Thymus (tissue), 11 donors: ENCODE measurements around the gene DPF3. TPM values are rescaled to one million over a fixed set of nuclear protein-coding genes. Genes with fewer than 3 reads are reported as not detected.
A peak's percentile ranks its signal among the peaks of the same experiment; 100 is the strongest.

Experiments
- DNase-seq, 9 donors: peaks; one replicate each; pipeline ENCODE4 v3.0.0-alpha.2; 2013; ENCODE audit warnings: low spot score in 9 of 9, low read depth in 6 of 9, missing footprints in 1 of 9
- H3K27ac ChIP-seq, 2 donors: one replicate each; pipeline ENCODE4 v1.5.1; 2013; ENCODE audit warnings: control low read depth in 1 of 2, low read depth in 1 of 2, low read length in 1 of 2, mild to moderate bottlenecking in 1 of 2, moderate library complexity in 1 of 2
- H3K27me3 ChIP-seq, 2 donors: one replicate each; pipeline ENCODE4 v1.5.1; 2013; ENCODE audit warnings: low read length in 1 of 2; ENCODE audit not compliant: control insufficient read depth in 2 of 2, insufficient read depth in 1 of 2
- H3K36me3 ChIP-seq, 2 donors: one replicate each; pipeline ENCODE4 v1.5.1; 2013; ENCODE audit warnings: low read length in 1 of 2, mild to moderate bottlenecking in 1 of 2, moderate library complexity in 1 of 2; ENCODE audit not compliant: control insufficient read depth in 2 of 2, insufficient read depth in 2 of 2
- H3K4me1 ChIP-seq, 2 donors: one replicate each; pipeline ENCODE4 v1.5.1; 2013; ENCODE audit warnings: low read length in 2 of 2; ENCODE audit not compliant: control insufficient read depth in 2 of 2, insufficient read depth in 2 of 2
- H3K4me3 ChIP-seq, 2 donors: one replicate each; pipeline ENCODE4 v1.5.1; 2013; ENCODE audit warnings: low read length in 2 of 2, control low read depth in 1 of 2, mild to moderate bottlenecking in 1 of 2
- H3K9me3 ChIP-seq, 2 donors: one replicate each; pipeline ENCODE4 v1.5.1; 2013; ENCODE audit warnings: low read length in 1 of 2, mild to moderate bottlenecking in 1 of 2; ENCODE audit not compliant: control insufficient read depth in 2 of 2, insufficient read depth in 1 of 2
- WGBS: extraction: QIAGEN DNeasy Blood & Tissue Kit; methylation state at CpG from one replicate; pipeline ENCODE4 v1.1.7; 2013; 5-methylcytosine and 5-hydroxymethylcytosine counted together
- polyA plus RNA-seq: library from polyadenylated mRNA; stranded (reverse); fragments of 200-250 nt; gene quantifications from one replicate; pipeline ENCODE4 v1.2.3, GENCODE V29; 2013
- total RNA-seq: library from RNA; stranded (reverse); fragments of 120-200 nt; gene quantifications from one replicate; pipeline ENCODE4 v1.2.4, GENCODE V29; 2013
- donor health status: healthy.

The DPF3 gene
- total and polyA plus RNA-seq, 2 donors, result 0.46 to 1.6 TPM

GRCh38 chr14:72844524-72844923, 49.4 kb downstream of the DPF3 start:
- WGBS, result 97% methylated on average over 3 of the region's 3 CpGs
- no peak for DNase-seq
- no peak overlapping the region for H3K4me3 ChIP-seq
- H3K27me3 ChIP-seq, result no peaks in the 10 kb centered on the region
- H3K4me1 ChIP-seq, result no peaks in the 10 kb centered on the region
- no peaks in the 10 kb centered on the region for H3K36me3 ChIP-seq
- H3K27ac ChIP-seq, result no peak overlapping the region
- H3K9me3 ChIP-seq, result no peaks in the 10 kb centered on the region

- H3K36me3 ChIP-seq, result no peaks in the 10 kb centered on the region
- H3K4me3 ChIP-seq, result no peak overlapping the region
- no peaks in the 10 kb centered on the region for H3K27me3 ChIP-seq
- WGBS, result 95% methylated on average over 12 of the region's 12 CpGs
- no peaks in the 10 kb centered on the region for H3K4me1 ChIP-seq
- no peaks in the 10 kb centered on the region for H3K9me3 ChIP-seq
- H3K27ac ChIP-seq, result no peak overlapping the region
- no peak for DNase-seq
Measured at GRCh38 chr14:72839753-72840607, 53.9 kb downstream of the DPF3 start.

GRCh38 chr14:72839351-72839750, 54.5 kb downstream of the DPF3 start:
- H3K4me1 ChIP-seq, result no peaks in the 10 kb centered on the region
- H3K36me3 ChIP-seq, result no peaks in the 10 kb centered on the region
- no peak for DNase-seq

GRCh38 chr14:72836085-72836484, 57.8 kb downstream of the DPF3 start:
- Histone ChIP-seq H3K9me3 (no peaks in the 10 kb centered on the region), H3K4me1 (peaks cover 0 to under 1% of the 10 kb centered on the region in 2 donors), H3K27me3 (no peaks in the 10 kb centered on the region), H3K36me3 (no peaks in the 10 kb centered on the region), H3K27ac (no peak overlapping the region), H3K4me3 (no peak overlapping the region)
- no peak for DNase-seq
- WGBS, result 82% methylated on average over 4 of the region's 4 CpGs

More at GRCh38 chr14:72839351-72839750, 54.5 kb downstream of the DPF3 start:
- Histone ChIP-seq H3K4me3 (no peak overlapping the region), H3K9me3 (no peaks in the 10 kb centered on the region), H3K27ac (no peak overlapping the region), H3K27me3 (no peaks in the 10 kb centered on the region)
- WGBS, result 96% methylated on average over 12 of the region's 12 CpGs

GRCh38 chr14:72833174-72833573, 60.7 kb downstream of the DPF3 start:
- Histone ChIP-seq H3K4me3 (no peak overlapping the region), H3K27ac (no peak overlapping the region), H3K36me3 (no peaks in the 10 kb centered on the region), H3K4me1 (peaks cover 0 to 5% of the 10 kb centered on the region in 2 donors), H3K9me3 (no peaks in the 10 kb centered on the region), H3K27me3 (no peaks in the 10 kb centered on the region)
- 97% methylated on average over 9 of the region's 9 CpGs for WGBS
- no peak for DNase-seq

- Histone ChIP-seq H3K9me3 (no peaks in the 10 kb centered on the region), H3K4me1 (peaks cover 0 to 5% of the 10 kb centered on the region in 2 donors), H3K27ac (no peak overlapping the region), H3K36me3 (no peaks in the 10 kb centered on the region), H3K4me3 (no peak overlapping the region), H3K27me3 (no peaks in the 10 kb centered on the region)
- 43% methylated on average over 16 of the region's 16 CpGs for WGBS
- peak in 1 of 9 donors; percentile 4 for DNase-seq
Measured at GRCh38 chr14:72830786-72831594, 62.9 kb downstream of the DPF3 start.

GRCh38 chr14:72830356-72830755, 63.5 kb downstream of the DPF3 start:
- Histone ChIP-seq H3K36me3 (no peaks in the 10 kb centered on the region), H3K4me3 (no peak overlapping the region), H3K27me3 (no peaks in the 10 kb centered on the region), H3K27ac (no peak overlapping the region), H3K9me3 (no peaks in the 10 kb centered on the region), H3K4me1 (peaks cover 0 to 5% of the 10 kb centered on the region in 2 donors)
- DNase-seq, result no peak
- 88% methylated on average over 4 of the region's 4 CpGs for WGBS

GRCh38 chr14:72828604-72829003, 65.3 kb downstream of the DPF3 start:
- Histone ChIP-seq H3K36me3 (no peaks in the 10 kb centered on the region), H3K4me1 (peaks cover 0 to 5% of the 10 kb centered on the region in 2 donors), H3K27me3 (no peaks in the 10 kb centered on the region), H3K4me3 (no peak overlapping the region), H3K27ac (no peak overlapping the region), H3K9me3 (no peaks in the 10 kb centered on the region)
- no peak for DNase-seq
- 87% methylated on average over 5 of the region's 5 CpGs for WGBS

- H3K27ac ChIP-seq, result no peak overlapping the region
- WGBS, result 81% methylated on average over 4 of the region's 4 CpGs
- no peaks in the 10 kb centered on the region for H3K36me3 ChIP-seq
- peaks cover 0 to 4% of the 10 kb centered on the region in 2 donors for H3K4me1 ChIP-seq
- no peak for DNase-seq
- H3K4me3 ChIP-seq, result no peak overlapping the region
- H3K9me3 ChIP-seq, result no peaks in the 10 kb centered on the region
- no peaks in the 10 kb centered on the region for H3K27me3 ChIP-seq
Measured at GRCh38 chr14:72826039-72826438, 67.9 kb downstream of the DPF3 start.
